NT2/D1 (cell line): Measurements from ENCODE around the gene TJP1.

ENCODE experiments used
- SUZ12 ChIP-seq: IDR thresholded peaks from 2 replicates; pipeline ENCODE4 v1.6.1; 2011; ENCODE audit not compliant: insufficient read length, insufficient read depth; ENCODE audit errors: extremely low read depth
- YY1 ChIP-seq: IDR thresholded peaks from 2 replicates; pipeline ENCODE4 v1.6.1; 2011; ENCODE audit not compliant: insufficient read length, insufficient read depth
- ZNF274 ChIP-seq: IDR thresholded peaks from 2 replicates; pipeline ENCODE4 v1.6.1; 2011; ENCODE audit warnings: mild to moderate bottlenecking, low read depth, low read length

- TF ChIP-seq SUZ12 (no peak), YY1 (no peak), ZNF274 (no peak)
Measured at GRCh38 chr15:29866337-29866736, 44.1 kb upstream of the TJP1 start.
